ENCODE results near the gene E2F4.

E2F4 gene

GRCh38 chr16:67186550-67186950, 5.4 kb upstream of the E2F4 start:
- Histone ChIP-seq H3K4me3 (ENCODE audit: low read depth, low read length) (no peak overlapping the region), H3K27ac (no peak overlapping the region), H3K27me3 (replicated peaks) (no peaks in the 10 kb centered on the region), H3K36me3 (replicated peaks) (no peaks in the 10 kb centered on the region)
- no peak for TF ChIP-seq CTCF (IDR thresholded peaks at IDR 0.05; ENCODE audit: low read depth, low read length, missing control alignments)
- in situ Hi-C loops (cut with HindIII; ENCODE audit: low pct_ligation_motif_present, low sequenced_read_pairs), result no loop called here
- no peak for DNase-seq

- Histone ChIP-seq H3K27ac (no peak overlapping the region), H3K36me3 (replicated peaks) (no peaks in the 10 kb centered on the region), H3K27me3 (replicated peaks) (no peaks in the 10 kb centered on the region), H3K4me3 (ENCODE audit: low read depth, low read length) (no peak overlapping the region)
- no peak for TF ChIP-seq CTCF (IDR thresholded peaks at IDR 0.05; ENCODE audit: low read depth, low read length, missing control alignments)
- in situ Hi-C loops (cut with HindIII; ENCODE audit: low pct_ligation_motif_present, low sequenced_read_pairs), result no loop called here
- no peak for DNase-seq
Observed at GRCh38 chr16:67187175-67187890, 4.6 kb upstream of the E2F4 start.

- Histone ChIP-seq H3K4me3 (ENCODE audit: low read depth, low read length) (no peak overlapping the region), H3K36me3 (replicated peaks) (peaks cover 3% of the 10 kb centered on the region), H3K27me3 (replicated peaks) (no peaks in the 10 kb centered on the region), H3K27ac (no peak overlapping the region)
- no peak for DNase-seq
- no peak for TF ChIP-seq CTCF (IDR thresholded peaks at IDR 0.05; ENCODE audit: low read depth, low read length, missing control alignments)
- in situ Hi-C loops (cut with HindIII; ENCODE audit: low pct_ligation_motif_present, low sequenced_read_pairs), result no loop called here
Observed at GRCh38 chr16:67188323-67188722, 3.6 kb upstream of the E2F4 start.

GRCh38 chr16:67188798-67189197, 3.2 kb upstream of the E2F4 start:
- no peak for DNase-seq
- no peak for TF ChIP-seq CTCF (IDR thresholded peaks at IDR 0.05; ENCODE audit: low read depth, low read length, missing control alignments)
- in situ Hi-C loops (cut with HindIII; ENCODE audit: low pct_ligation_motif_present, low sequenced_read_pairs), result no loop called here
- no peak overlapping the region for H3K27ac ChIP-seq
- H3K36me3 ChIP-seq (replicated peaks), result peaks cover 6% of the 10 kb centered on the region
- H3K27me3 ChIP-seq (replicated peaks), result no peaks in the 10 kb centered on the region
- no peak overlapping the region for H3K4me3 ChIP-seq (ENCODE audit: low read depth, low read length)

GRCh38 chr16:67190041-67190440, 1.9 kb upstream of the E2F4 start, which contains the start of gene EXOC3L1:
Gene EXOC3L1 (minus strand): TSS chr16:67190136. CDS start chr16:67189676, 460 bp downstream.
- in situ Hi-C loops (cut with HindIII; ENCODE audit: low pct_ligation_motif_present, low sequenced_read_pairs), result no loop called here
- peaks cover 16% of the 10 kb centered on the region for H3K36me3 ChIP-seq (replicated peaks)
- TF ChIP-seq CTCF (IDR thresholded peaks at IDR 0.05; ENCODE audit: low read depth, low read length, missing control alignments), result no peak
- no peak within 1 kb of the TSS for H3K4me3 ChIP-seq (ENCODE audit: low read depth, low read length)
- H3K27me3 ChIP-seq (replicated peaks), result no peaks in the 10 kb centered on the region
- no peak within 1 kb of the TSS for H3K27ac ChIP-seq
- no peak for DNase-seq
